ENCODE results near the gene ID3. TPM values are rescaled to one million over a fixed set of nuclear protein-coding genes. Genes with fewer than 3 reads are reported as not detected.

Gene ID3
- total and polyA plus RNA-seq, 2 of the 8 experiments (the other 6 are each of a cell fraction or from before 2014, with no cell fraction given): 240 to 304 TPM

- TF ChIP-seq RNF2 (IDR thresholded peaks at IDR 0.05; ENCODE audit: borderline replicate concordance, low read depth, low read length, missing control alignments, poor library complexity, severe bottlenecking) (no peak), GABPA (IDR thresholded peaks at IDR 0.05; ENCODE audit: borderline replicate concordance, insufficient read depth, low read length) (no peak), ATF2 (IDR thresholded peaks at IDR 0.05; ENCODE audit: low read length) (no peak), TAF1 (IDR thresholded peaks at IDR 0.05; ENCODE audit: low read depth, low read length) (no peak), RFX5 (IDR thresholded peaks at IDR 0.05; ENCODE audit: borderline replicate concordance, low read depth, low read length) (no peak)
Observed at GRCh38 chr1:23570001-23570691, 10.8 kb upstream of the ID3 start (continued).

Measured in H1 (cell line).